Stomach (tissue), 4 donors: ENCODE measurements around the gene TIGAR.

Source experiments
- CTCF ChIP-seq, 7 experiments: fragments of 450-650 bp in 4 of 7; fragments of 200-600 bp in 3 of 7; sonication (generic) in 3 of 7; IDR thresholded peaks; one replicate each; pipeline ENCODE4 v1.5.1; 2016 to 2019; ENCODE audit warnings: antibody characterized with exemption in 7 of 7, control low read depth in 2 of 7, mild to moderate bottlenecking in 1 of 7
- POLR2AphosphoS5 ChIP-seq, 3 donors: sonication (generic); formaldehyde crosslinking; IDR thresholded peaks; one replicate each; pipeline ENCODE4 v1.6.1; 2016; ENCODE audit warnings: antibody characterized with exemption in 3 of 3

DNA sequence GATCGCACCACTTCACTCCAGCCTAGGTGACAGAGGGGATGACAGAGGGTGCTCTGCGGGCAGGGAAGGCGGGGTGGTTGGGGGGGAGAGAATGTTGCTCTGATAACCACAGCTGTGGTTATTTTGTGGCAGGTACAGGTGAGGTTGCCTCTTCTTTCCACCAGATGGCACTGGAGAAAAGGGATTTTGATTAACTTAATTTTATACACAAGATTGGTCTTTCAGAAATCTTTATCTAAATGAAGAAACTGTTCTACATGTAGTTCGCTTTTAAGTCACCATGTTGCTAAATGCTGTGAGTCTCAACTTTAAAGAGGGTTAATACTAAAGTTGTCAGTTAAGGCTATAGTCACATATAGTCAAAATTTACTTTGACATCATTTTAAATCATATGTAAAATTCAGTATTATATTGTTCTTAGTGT is 32.8 kb downstream of the TIGAR start:
- TF ChIP-seq CTCF (IDR thresholded peaks at IDR 0.05) (peak in 2 of 7 experiments; percentile 19 to 41), POLR2AphosphoS5 (IDR thresholded peaks at IDR 0.05) (no peak)
